ENCODE measurements around the gene MYH9. TPM values are rescaled to one million over a fixed set of nuclear protein-coding genes. Genes with fewer than 3 reads are reported as not detected.
A peak's percentile ranks its signal among the peaks of the same experiment; 100 is the strongest.
"Not testable (repeated sequence)": the region's sequence is repeated elsewhere in the genome, so short reads cannot be mapped to it uniquely, and the experiment has no call there.

MYH9 gene
- total RNA-seq, 4 donors from 2014 or later: 228 to 375 (median 275) TPM

DNA sequence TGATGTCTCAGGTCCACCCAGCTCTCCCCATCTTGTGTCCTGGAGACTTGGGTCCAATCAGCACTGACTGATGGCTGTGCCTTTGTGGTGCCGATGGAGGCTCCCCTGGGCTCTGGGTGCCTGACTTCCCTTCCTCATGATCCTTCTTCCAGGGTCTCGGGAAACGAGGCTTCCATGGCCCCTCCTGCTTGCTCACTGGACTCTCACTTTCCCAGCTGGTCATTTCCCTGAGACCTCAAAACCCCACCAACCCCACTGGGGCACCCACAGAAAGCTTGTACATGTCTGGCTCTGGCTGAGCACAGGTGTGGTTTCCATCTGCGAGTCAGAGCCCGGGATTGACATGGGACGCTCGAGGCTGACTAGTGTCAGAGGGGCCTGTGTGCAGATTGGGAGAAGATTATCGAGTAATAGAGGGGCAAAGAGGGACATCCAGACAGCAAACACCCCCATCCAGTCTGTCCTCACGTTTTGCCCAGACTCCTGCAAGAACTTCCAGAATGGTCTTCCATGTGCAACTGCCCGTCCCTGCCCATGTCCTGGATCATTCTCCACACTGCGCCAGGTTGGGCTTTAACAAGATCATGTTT lies 119.8 kb downstream of the MYH9 start:
- Histone ChIP-seq H3K4me1 (peaks cover 0 to 3% of the 10 kb centered on the region in 2 donors), H3K4me3 (replicated peaks in 1 of 3) (no peak overlapping the region), H3K27me3 (no peaks in the 10 kb centered on the region), H3K36me3 (peaks cover 5 to 7% of the 10 kb centered on the region in 2 donors), H3K9me3 (no peaks in the 10 kb centered on the region), H3K27ac (no peak overlapping the region)
- TF ChIP-seq POLR2A (IDR thresholded peaks at IDR 0.05): no peak
- TF ChIP-seq, protein P1, sequence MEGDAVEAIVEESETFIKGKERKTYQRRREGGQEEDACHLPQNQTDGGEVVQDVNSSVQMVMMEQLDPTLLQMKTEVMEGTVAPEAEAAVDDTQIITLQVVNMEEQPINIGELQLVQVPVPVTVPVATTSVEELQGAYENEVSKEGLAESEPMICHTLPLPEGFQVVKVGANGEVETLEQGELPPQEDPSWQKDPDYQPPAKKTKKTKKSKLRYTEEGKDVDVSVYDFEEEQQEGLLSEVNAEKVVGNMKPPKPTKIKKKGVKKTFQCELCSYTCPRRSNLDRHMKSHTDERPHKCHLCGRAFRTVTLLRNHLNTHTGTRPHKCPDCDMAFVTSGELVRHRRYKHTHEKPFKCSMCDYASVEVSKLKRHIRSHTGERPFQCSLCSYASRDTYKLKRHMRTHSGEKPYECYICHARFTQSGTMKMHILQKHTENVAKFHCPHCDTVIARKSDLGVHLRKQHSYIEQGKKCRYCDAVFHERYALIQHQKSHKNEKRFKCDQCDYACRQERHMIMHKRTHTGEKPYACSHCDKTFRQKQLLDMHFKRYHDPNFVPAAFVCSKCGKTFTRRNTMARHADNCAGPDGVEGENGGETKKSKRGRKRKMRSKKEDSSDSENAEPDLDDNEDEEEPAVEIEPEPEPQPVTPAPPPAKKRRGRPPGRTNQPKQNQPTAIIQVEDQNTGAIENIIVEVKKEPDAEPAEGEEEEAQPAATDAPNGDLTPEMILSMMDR (IDR thresholded peaks at IDR 0.05): no peak
- intact Hi-C loops (cut with DNase I): no loop called here
- WGBS, 2 donors: 93 to 94% methylated on average over 11 of the region's 11 CpGs
- no peak for DNase-seq

DNA sequence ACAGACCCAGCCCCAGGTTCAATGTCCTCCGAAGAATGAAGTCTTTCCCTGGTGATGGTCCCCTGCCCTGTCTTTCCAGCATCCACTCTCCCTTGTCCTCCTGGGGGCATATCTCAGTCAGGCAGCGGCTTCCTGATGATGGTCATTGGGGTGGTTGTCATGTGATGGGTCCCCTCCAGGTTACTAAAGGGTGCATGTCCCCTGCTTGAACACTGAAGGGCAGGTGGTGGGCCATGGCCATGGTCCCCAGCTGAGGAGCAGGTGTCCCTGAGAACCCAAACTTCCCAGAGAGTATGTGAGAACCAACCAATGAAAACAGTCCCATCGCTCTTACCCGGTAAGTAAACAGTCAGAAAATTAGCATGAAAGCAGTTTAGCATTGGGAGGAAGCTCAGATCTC lies 120.7 kb downstream of the MYH9 start:
- WGBS, 2 donors: 89% methylated on average over 3 to 4 of the region's 4 CpGs
- no peak overlapping the region for H3K27ac ChIP-seq
- TF ChIP-seq, protein P1 (IDR thresholded peaks at IDR 0.05): no peak
- TF ChIP-seq POLR2A (IDR thresholded peaks at IDR 0.05): no peak
- DNase-seq: no peak
- peaks cover 5 to 7% of the 10 kb centered on the region in 2 donors for H3K36me3 ChIP-seq
- peaks cover 0 to 3% of the 10 kb centered on the region in 2 donors for H3K4me1 ChIP-seq
- no peaks in the 10 kb centered on the region for H3K9me3 ChIP-seq
- no peak overlapping the region for H3K4me3 ChIP-seq (replicated peaks in 1 of 3)
- no peaks in the 10 kb centered on the region for H3K27me3 ChIP-seq
- intact Hi-C loops (cut with DNase I): no loop called here

DNA sequence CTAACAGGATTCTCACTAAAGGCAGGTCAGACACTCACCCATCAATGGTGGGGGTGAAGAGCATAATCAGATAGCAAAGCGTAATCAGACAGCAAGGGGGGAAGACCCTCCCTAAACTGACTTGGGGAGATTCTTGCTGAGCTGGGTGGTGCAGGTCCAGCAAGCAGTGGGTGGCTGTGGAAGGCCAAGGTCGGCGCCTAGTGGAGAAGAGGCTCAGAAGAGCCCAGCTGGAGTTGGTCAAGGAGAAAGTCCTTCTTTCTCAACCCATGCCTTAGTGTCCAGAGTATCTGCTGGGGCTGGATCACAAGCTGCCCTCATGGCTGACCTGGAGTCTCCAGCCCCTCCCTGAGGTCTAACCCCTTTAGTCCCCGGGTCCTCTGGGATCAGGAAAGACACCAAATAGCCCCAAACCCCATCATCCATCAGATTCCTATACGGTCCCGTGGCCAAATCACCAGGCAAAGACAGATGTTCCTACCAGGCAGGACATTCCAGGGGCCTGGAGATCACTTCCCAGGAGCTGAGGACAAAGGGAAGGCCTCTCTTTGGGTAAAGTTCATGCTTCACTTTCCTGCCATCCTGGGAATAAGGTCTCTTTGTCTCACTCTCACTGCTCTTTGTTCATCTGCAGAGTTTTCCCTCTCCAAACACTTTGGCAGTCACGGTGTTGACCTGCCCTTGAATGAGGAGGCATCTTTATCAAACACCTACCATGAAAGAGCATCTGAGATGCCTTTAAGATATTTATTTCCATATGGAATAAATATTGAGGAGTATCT lies 123.7 kb downstream of the MYH9 start:
- H3K36me3 ChIP-seq; H3K27me3 ChIP-seq; H3K4me3 ChIP-seq (replicated peaks in 1 of 3); intact Hi-C loops (cut with DNase I); H3K9me3 ChIP-seq; DNase-seq: not testable (repeated sequence)
- H3K4me1 ChIP-seq: peaks cover 10 to 12% of the 10 kb centered on the region in 2 donors
- 73 to 80% methylated on average over 7 of the region's 7 CpGs for WGBS, 2 donors
- peak overlapping the region in 1 of 3 donors; percentile 24 for H3K27ac ChIP-seq

DNA sequence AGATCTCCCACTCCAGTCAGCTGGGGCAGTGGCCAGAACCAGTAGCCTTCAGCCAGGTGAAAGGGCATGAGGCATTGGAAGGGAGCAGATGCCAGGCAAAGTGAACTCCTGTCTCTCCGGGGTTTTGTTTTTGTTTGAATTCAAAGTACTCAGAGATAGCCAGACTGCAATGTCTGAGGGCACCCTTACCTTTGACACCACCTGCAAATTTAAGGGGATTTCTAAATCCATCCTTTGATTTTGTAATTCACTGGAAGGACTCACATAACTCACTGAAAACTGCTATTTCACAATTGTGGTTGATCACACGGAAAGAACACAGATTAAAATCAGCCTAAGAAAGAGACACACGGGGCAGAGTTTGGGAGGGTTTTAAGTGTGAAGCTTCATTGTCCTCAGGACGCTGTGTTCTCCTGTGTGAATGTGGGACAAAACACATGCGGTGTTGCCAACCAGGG lies 124.5 kb downstream of the MYH9 start:
- H3K4me3 ChIP-seq (replicated peaks in 1 of 3); H3K9me3 ChIP-seq; DNase-seq; H3K27ac ChIP-seq; H3K27me3 ChIP-seq; intact Hi-C loops (cut with DNase I); H3K36me3 ChIP-seq: not testable (repeated sequence)
- H3K4me1 ChIP-seq: peaks cover 11 to 19% of the 10 kb centered on the region in 2 donors
- 47 to 60% methylated on average over 5 of the region's 5 CpGs for WGBS, 2 donors

DNA sequence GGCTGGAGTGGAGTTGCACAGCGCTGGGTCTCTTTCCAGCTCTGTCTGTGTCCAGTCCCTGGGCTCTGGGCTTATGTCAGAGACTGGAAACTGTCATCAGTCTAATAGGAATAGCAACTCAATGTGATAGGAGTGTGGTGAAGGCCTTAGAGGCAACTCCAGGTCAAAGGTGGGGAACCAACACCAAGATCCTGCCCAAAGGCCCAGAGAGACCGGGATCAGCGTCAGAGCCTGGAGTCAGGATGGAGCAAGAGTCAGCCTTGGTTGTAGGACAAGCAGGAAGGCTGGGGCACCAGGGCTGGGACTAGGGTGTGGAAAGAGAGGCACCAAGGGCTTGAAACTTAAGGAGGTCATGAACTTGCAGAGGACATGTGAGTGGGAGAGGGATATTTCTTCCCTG lies 125.5 kb downstream of the MYH9 start:
- H3K4me3 ChIP-seq (replicated peaks in 1 of 3); H3K27me3 ChIP-seq; H3K9me3 ChIP-seq; H3K36me3 ChIP-seq; H3K27ac ChIP-seq; DNase-seq; intact Hi-C loops (cut with DNase I): not testable (repeated sequence)
- 89 to 97% methylated on average over 3 of the region's 3 CpGs for WGBS, 2 donors
- peaks cover 11 to 19% of the 10 kb centered on the region in 2 donors for H3K4me1 ChIP-seq

DNA sequence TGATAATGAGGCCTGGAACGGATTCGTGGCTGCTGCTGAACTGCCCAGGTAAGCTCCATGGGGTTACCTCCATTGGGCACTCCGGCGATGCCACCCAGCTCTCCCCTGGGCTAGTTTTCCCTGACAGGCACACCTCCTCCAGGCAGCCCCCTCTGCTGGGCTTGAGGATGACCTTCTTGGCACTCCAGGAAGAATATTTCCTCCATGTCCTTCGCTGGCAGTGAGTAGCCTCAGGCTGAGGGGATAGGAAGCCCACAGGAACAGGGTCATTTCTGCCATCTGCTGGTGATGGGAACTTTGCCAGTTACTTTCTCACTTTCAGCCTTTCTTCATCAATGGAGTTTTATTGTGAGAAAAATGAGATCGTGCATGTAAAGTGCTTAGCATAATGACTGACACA lies 126.1 kb downstream of the MYH9 start:
- H3K9me3 ChIP-seq; intact Hi-C loops (cut with DNase I); DNase-seq; H3K27me3 ChIP-seq; H3K36me3 ChIP-seq; H3K4me3 ChIP-seq (replicated peaks in 1 of 3); H3K27ac ChIP-seq: not testable (repeated sequence)
- H3K4me1 ChIP-seq: peaks cover 11 to 19% of the 10 kb centered on the region in 2 donors
- 80 to 82% methylated on average over 6 of the region's 6 CpGs for WGBS, 2 donors

DNA sequence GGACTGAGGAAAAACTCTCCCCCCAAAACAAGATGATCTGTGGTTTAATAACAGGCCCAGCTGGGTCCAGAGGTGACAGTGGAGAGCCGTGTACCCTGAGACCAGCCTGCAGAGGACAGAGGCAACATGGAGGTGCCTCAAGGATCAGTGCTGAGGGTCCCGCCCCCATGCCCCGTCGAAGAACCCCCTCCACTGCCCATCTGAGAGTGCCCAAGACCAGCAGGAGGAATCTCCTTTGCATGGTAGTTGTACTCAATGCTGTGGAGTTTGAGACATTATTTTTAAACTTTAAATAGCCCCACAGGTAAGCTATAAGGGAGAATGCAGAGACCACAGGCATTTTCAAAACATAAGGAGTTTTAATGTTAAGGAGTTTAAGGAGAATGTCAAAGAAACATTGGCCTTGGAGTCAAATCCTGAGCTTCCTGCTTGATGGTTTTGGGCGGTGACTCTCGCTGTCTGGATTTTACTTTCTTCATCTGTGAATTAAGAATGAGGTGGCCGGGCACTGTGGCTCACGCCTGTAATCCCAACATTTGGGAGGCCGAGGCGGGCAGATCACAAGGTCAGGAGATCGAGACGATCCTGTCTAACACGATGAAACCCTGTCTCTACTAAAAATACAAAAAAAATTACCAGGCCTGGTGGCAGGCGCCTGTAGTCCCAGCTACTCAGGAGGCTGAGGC lies 128.0 kb downstream of the MYH9 start:
- Histone ChIP-seq H3K4me1 (peaks cover 11 to 24% of the 10 kb centered on the region in 2 donors), H3K4me3 (replicated peaks in 1 of 3) (no peak overlapping the region), H3K36me3 (no peaks in the 10 kb centered on the region), H3K9me3 (no peaks in the 10 kb centered on the region), H3K27me3 (no peaks in the 10 kb centered on the region), H3K27ac (peak overlapping the region in 2 of 3 donors; percentile 4 to 45)
- TF ChIP-seq, protein P1 (IDR thresholded peaks at IDR 0.05): no peak
- TF ChIP-seq POLR2A (IDR thresholded peaks at IDR 0.05): no peak
- no peak for DNase-seq
- WGBS, 2 donors: 57 to 65% methylated on average over 14 of the region's 14 CpGs
- intact Hi-C loops (cut with DNase I): no loop called here
